ENCODE results near the gene MPI. TPM values are rescaled to one million over a fixed set of nuclear protein-coding genes. Genes with fewer than 3 reads are reported as not detected.
A peak's percentile ranks its signal among the peaks of the same experiment; 100 is the strongest.
"Not testable (repeated sequence)": the region's sequence is repeated elsewhere in the genome, so short reads cannot be mapped to it uniquely, and the experiment has no call there.

The MPI gene
- total and polyA plus RNA-seq, 10 donors, result 16.4 to 49.9 (median 35.2) TPM

GRCh38 chr15:74913041-74913440, 23.2 kb downstream of the MPI start:
- Histone ChIP-seq H3K9me3 (no peaks in the 10 kb centered on the region), H3K4me1 (no peaks in the 10 kb centered on the region), H3K27ac (no peak overlapping the region), H3K4me3 (no peak overlapping the region), H3K36me3 (peaks cover 0 to 76% (median 49%) of the 10 kb centered on the region in 6 donors), H3K27me3 (replicated peaks in 1 of 7) (no peaks in the 10 kb centered on the region)
- intact Hi-C loops (cut with DNase I; ENCODE audit: low total_unique reads), result no loop called here
- WGBS, 5 donors, result 91 to 96% (median 92%) methylated on average over 9 of the region's 9 CpGs
- no peak for DNase-seq
- TF ChIP-seq POLR2AphosphoS5 (IDR thresholded peaks at IDR 0.05), result no peak
- TF ChIP-seq POLR2A (IDR thresholded peaks at IDR 0.05), result no peak
- TF ChIP-seq CTCF (IDR thresholded peaks at IDR 0.05 in 8 of 11, conservative IDR thresholded peaks at IDR 0.05 in 3 of 11), result no peak

GRCh38 chr15:74913799-74914198, 24.0 kb downstream of the MPI start:
- H3K27ac ChIP-seq; H3K4me1 ChIP-seq; H3K27me3 ChIP-seq (replicated peaks in 1 of 7); intact Hi-C loops (cut with DNase I; ENCODE audit: low total_unique reads); H3K9me3 ChIP-seq; H3K4me3 ChIP-seq: not testable (repeated sequence)
- peaks cover 0 to 84% (median 57%) of the 10 kb centered on the region in 6 donors for H3K36me3 ChIP-seq
- DNase-seq, result peak; percentile 24
- WGBS, 5 donors, result 93 to 98% (median 96%) methylated on average over 8 of the region's 8 CpGs

GRCh38 chr15:74917676-74918075, 27.8 kb downstream of the MPI start:
- DNase-seq, result peak; percentile 4
- WGBS, 5 donors, result 91 to 96% (median 93%) methylated on average over 6 of the region's 6 CpGs

GRCh38 chr15:74920456-74920855, 30.6 kb downstream of the MPI start:
- H3K4me1 ChIP-seq, result no peaks in the 10 kb centered on the region
- 58 to 82% (median 71%) methylated on average over 8 of the region's 8 CpGs for WGBS, 5 donors
- intact Hi-C loops (cut with DNase I; ENCODE audit: low total_unique reads), result no loop called here
- TF ChIP-seq POLR2A (IDR thresholded peaks at IDR 0.05), result no peak
- TF ChIP-seq CTCF (IDR thresholded peaks at IDR 0.05 in 8 of 11, conservative IDR thresholded peaks at IDR 0.05 in 3 of 11), result no peak
- no peak for TF ChIP-seq POLR2AphosphoS5 (IDR thresholded peaks at IDR 0.05)
- no peaks in the 10 kb centered on the region for H3K27me3 ChIP-seq (replicated peaks in 1 of 7)
- DNase-seq, result no peak
- peaks cover 6 to 100% (median 94%) of the 10 kb centered on the region in 6 donors for H3K36me3 ChIP-seq
- no peaks in the 10 kb centered on the region for H3K9me3 ChIP-seq
- no peak overlapping the region for H3K4me3 ChIP-seq
- no peak overlapping the region for H3K27ac ChIP-seq

More at GRCh38 chr15:74917676-74918075, 27.8 kb downstream of the MPI start:
- peaks cover 6 to 100% (median 86%) of the 10 kb centered on the region in 6 donors for H3K36me3 ChIP-seq
- no peak overlapping the region for H3K27ac ChIP-seq
- intact Hi-C loops (cut with DNase I; ENCODE audit: low total_unique reads), result no loop called here
- H3K4me1 ChIP-seq, result no peaks in the 10 kb centered on the region
- H3K9me3 ChIP-seq, result no peaks in the 10 kb centered on the region
- no peak for TF ChIP-seq POLR2A (IDR thresholded peaks at IDR 0.05)
- TF ChIP-seq POLR2AphosphoS5 (IDR thresholded peaks at IDR 0.05), result no peak
- TF ChIP-seq CTCF (IDR thresholded peaks at IDR 0.05 in 8 of 11, conservative IDR thresholded peaks at IDR 0.05 in 3 of 11), result no peak
- no peak overlapping the region for H3K4me3 ChIP-seq
- no peaks in the 10 kb centered on the region for H3K27me3 ChIP-seq (replicated peaks in 1 of 7)

- Histone ChIP-seq H3K4me1 (no peaks in the 10 kb centered on the region), H3K36me3 (peaks cover 6 to 100% (median 94%) of the 10 kb centered on the region in 6 donors)
- WGBS, 5 donors, result 90 to 96% (median 93%) methylated on average over 3 of the region's 3 CpGs
Observed at GRCh38 chr15:74924525-74924924, 34.7 kb downstream of the MPI start.

More at GRCh38 chr15:74924525-74924924, 34.7 kb downstream of the MPI start:
- Histone ChIP-seq H3K27me3 (replicated peaks in 1 of 7) (no peaks in the 10 kb centered on the region), H3K4me3 (no peak overlapping the region), H3K27ac (no peak overlapping the region), H3K9me3 (no peaks in the 10 kb centered on the region)
- intact Hi-C loops (cut with DNase I; ENCODE audit: low total_unique reads), result no loop called here
- TF ChIP-seq POLR2AphosphoS5 (IDR thresholded peaks at IDR 0.05), result no peak
- TF ChIP-seq POLR2A (IDR thresholded peaks at IDR 0.05), result no peak
- TF ChIP-seq CTCF (IDR thresholded peaks at IDR 0.05 in 8 of 11, conservative IDR thresholded peaks at IDR 0.05 in 3 of 11), result no peak
- DNase-seq, result no peak
